Mesodermal cell (in vitro differentiated cells): ENCODE data around the gene GDI1.

ENCODE experiments used
- H3K27ac ChIP-seq: 2 replicates; pipeline ENCODE4 v1.7.0; 2013; ENCODE audit warnings: mild to moderate bottlenecking, low read depth, low read length, moderate library complexity; ENCODE audit not compliant: severe bottlenecking
- H3K36me3 ChIP-seq: 2 replicates; pipeline ENCODE4 v1.7.1; 2013; ENCODE audit warnings: mild to moderate bottlenecking, low read length, moderate library complexity; ENCODE audit not compliant: control insufficient read depth, insufficient read depth
- H3K4me1 ChIP-seq: one replicate; pipeline ENCODE4 v1.7.1; 2013; ENCODE audit warnings: mild to moderate bottlenecking, low read length; ENCODE audit not compliant: insufficient read depth, control insufficient read depth, poor library complexity, severe bottlenecking
- H3K4me3 ChIP-seq: 2 replicates; pipeline ENCODE4 v1.7.0; 2013; ENCODE audit warnings: low read length, control low read depth, mild to moderate bottlenecking; ENCODE audit not compliant: insufficient read depth, poor library complexity, severe bottlenecking; ENCODE audit errors: extremely low read depth
- H3K9me3 ChIP-seq: 2 replicates; pipeline ENCODE4 v1.7.1; 2013; ENCODE audit warnings: mild to moderate bottlenecking, low read length, moderate library complexity; ENCODE audit not compliant: control insufficient read depth
- WGBS, 2 experiments: methylation state at CpG; one replicate each; pipeline ENCODE4 v1.1.5; 2013; ENCODE audit warnings: missing lambda C conversion rate in 2 of 2; ENCODE audit not compliant: insufficient coverage in 2 of 2; 5-methylcytosine and 5-hydroxymethylcytosine counted together

Gene GDI1

DNA sequence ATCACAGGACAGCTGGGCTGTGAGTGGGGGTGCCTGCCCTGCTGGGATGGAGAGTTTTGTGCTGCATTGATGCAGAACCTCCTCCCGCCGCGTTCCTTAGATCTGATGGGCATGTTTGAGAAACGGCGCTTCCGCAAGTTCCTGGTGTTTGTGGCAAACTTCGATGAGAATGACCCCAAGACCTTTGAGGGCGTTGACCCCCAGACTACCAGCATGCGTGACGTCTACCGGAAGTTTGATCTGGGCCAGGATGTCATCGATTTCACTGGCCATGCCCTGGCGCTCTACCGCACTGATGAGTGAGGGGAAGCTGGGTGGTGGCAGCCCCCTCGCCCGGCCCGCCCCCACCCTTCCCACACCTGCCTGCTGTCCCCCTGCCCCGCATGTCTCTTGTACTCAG, 2.9 kb downstream of the GDI1 start:
- H3K36me3 ChIP-seq, result peaks cover 43% of the 10 kb centered on the region
- WGBS, 2 experiments, result 97% methylated on average over 6 of the region's 18 CpGs; no CpG with 5 or more reads in 1 of the 2 experiments
- H3K4me3 ChIP-seq, result no peak overlapping the region
- H3K27ac ChIP-seq, result no peak overlapping the region
- H3K9me3 ChIP-seq, result no peaks in the 10 kb centered on the region
- peaks cover 7% of the 10 kb centered on the region for H3K4me1 ChIP-seq

DNA sequence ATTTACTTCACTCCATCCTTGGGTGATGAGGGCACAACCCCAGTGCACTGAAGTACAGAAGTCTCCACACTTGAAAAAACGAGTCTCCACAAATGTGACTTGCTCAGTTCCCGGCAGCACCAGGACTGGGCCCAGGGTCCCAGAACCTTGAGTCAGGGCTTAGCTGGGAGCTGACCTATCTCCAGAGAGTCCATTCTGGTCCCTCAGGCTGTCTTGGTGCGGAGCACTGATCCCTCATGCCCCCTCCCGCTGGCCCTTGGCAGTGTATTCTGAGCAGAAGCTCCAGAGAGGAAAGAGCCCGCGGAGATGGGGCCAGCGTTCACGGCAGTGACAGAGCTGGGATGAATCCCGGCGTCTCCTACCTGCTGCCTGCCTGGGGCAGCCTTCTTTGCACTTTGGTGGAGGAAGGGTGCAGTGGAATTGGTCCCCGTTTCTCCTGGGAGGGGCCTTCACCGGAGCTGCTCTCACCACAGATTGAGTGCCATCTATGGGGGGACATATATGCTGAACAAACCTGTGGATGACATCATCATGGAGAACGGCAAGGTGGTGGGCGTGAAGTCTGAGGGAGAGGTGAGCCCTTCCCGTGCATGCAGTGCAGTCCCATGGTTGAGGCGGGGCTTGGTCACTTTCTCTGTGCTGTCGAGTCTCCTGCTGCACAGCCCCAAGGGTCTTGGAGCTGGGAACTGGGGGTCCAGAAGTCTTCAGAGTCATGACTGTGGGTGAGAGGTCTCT, 3.8 kb downstream of the GDI1 start:
- Histone ChIP-seq H3K4me1 (peaks cover 7% of the 10 kb centered on the region), H3K27ac (no peak overlapping the region), H3K9me3 (no peaks in the 10 kb centered on the region), H3K4me3 (no peak overlapping the region), H3K36me3 (peaks cover 44% of the 10 kb centered on the region)
- WGBS, 2 experiments, result 95 to 96% methylated on average over 4 to 8 of the region's 17 CpGs

DNA sequence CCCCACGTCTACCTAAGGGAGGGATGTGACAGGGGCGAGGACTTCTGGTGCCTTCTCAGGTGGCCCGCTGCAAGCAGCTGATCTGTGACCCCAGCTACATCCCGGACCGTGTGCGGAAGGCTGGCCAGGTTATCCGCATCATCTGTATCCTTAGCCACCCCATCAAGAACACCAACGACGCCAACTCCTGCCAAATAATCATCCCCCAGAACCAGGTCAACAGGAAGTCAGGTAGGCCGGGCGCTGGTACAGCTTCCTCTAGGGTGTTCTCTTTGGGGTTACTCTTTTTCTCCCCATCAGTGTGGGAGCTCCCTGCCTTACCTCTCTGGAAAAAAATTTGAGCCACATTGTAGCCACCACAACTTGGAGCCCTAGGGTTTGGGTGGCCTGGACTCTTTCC, 4.6 kb downstream of the GDI1 start:
- WGBS, 2 experiments, result 93 to 100% methylated on average over 5 of the region's 11 CpGs
- Histone ChIP-seq H3K27ac (no peak overlapping the region), H3K4me3 (no peak overlapping the region), H3K36me3 (peaks cover 48% of the 10 kb centered on the region), H3K4me1 (peaks cover 7% of the 10 kb centered on the region), H3K9me3 (no peaks in the 10 kb centered on the region)

DNA sequence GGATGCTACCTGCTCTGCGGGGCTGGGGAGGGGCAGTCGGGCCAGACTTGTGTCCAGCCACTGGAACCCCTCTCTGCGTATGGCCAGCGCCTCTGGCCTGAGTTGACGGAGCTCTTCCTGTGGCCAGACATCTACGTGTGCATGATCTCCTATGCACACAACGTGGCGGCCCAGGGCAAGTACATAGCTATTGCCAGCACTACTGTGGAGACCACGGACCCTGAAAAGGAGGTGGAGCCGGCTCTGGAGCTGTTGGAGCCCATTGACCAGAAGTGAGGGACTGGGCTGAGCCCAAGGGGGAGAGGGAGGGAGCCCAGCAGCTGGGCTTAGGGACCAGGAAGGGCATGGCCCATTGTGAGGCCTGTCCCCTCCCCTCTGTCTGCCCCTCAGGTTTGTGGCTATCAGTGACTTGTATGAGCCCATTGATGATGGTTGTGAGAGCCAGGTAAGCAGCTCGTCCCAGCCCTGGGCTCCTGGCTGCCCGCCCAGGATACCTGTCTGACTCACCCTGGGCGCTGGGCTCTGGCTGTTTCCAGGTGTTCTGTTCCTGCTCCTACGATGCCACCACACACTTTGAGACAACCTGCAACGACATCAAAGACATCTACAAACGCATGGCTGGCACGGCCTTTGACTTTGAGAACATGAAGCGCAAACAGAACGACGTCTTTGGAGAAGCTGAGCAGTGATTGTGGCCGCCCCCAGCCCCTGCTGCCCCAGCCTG, 5.2 kb downstream of the GDI1 start:
- no peaks in the 10 kb centered on the region for H3K9me3 ChIP-seq
- H3K27ac ChIP-seq, result no peak overlapping the region
- H3K4me3 ChIP-seq, result no peak overlapping the region
- H3K4me1 ChIP-seq, result peaks cover 7% of the 10 kb centered on the region
- 98 to 100% methylated on average over 9 to 19 of the region's 21 CpGs for WGBS, 2 experiments
- peaks cover 51% of the 10 kb centered on the region for H3K36me3 ChIP-seq

DNA sequence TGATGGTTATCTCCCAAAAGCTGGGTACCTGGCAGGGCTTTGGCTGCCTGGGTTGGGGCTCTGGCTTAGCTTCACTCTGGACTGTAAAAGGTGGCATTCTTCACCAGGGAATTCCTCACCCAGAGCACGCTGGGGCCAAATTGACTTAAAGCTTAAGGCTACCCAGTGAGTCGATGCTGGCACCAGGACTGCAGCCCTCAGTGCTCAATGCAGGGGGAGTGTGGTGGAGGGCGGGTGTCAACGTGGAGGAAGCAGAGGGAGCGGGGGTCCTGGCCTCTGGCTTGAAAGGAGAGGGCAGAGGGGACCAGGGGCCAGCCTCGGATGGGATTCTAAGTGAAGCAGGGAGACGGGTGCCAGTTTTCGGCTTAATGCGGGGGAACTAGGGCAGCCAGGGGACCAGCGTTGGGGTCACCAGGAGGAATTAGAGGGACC, 6.5 kb downstream of the GDI1 start:
- H3K4me1 ChIP-seq, result peaks cover 5% of the 10 kb centered on the region
- H3K36me3 ChIP-seq, result peaks cover 54% of the 10 kb centered on the region
- H3K4me3 ChIP-seq, result peak overlapping the region; percentile 22
- no peaks in the 10 kb centered on the region for H3K9me3 ChIP-seq
- H3K27ac ChIP-seq, result peak overlapping the region; percentile 67
- 14% methylated on average over 6 of the region's 10 CpGs; no CpG with 5 or more reads in 1 of the 2 experiments for WGBS, 2 experiments

DNA sequence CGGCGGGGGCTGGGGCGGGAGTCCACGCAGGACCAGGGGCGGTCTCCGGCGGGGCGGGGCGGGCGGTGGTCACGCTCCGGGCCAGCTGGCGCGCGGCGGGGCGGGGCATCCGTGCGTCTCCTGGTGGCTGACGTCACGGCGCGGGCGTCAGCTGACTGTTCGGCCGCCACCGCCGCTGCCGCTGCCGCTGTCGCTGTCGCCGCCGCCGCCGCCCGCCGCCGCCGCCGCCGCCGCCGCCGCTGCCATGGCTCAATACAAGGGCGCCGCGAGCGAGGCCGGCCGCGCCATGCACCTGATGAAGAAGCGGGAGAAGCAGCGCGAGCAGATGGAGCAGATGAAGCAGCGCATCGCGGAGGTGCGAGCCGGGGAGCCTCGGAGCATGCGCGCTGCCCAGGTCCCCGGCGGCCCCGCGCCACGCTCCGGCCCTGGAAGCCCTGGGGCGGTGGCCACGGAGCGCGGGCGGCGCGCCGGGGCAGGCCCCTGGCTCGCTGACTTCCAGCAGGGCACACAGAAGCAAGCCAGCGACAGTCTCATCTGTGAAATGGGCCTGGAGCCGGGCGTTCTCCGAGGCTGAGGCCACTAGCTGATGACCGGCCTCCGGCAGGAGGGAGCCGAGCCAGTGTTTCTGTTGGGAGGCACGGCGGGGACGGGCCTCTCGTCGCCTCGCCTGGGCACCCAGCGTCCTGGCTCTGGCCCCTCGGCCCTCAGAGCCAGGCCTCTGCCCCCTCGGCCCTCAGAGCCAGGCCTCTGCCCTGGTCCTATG, 7.2 kb downstream of the GDI1 start, which contains the start of gene FAM50A:
Gene FAM50A (plus strand): TSS at position 150 of the 763 bp plus-strand sequence. CDS start 95 bp downstream, at position 245.
- H3K4me3 ChIP-seq, result peak within 1 kb of the TSS; percentile 52
- no peaks in the 10 kb centered on the region for H3K4me1 ChIP-seq
- peak within 1 kb of the TSS; percentile 67 for H3K27ac ChIP-seq
- H3K36me3 ChIP-seq, result peaks cover 53% of the 10 kb centered on the region
- 3 to 4% methylated on average over 40 to 41 of the region's 94 CpGs for WGBS, 2 experiments
- H3K9me3 ChIP-seq, result no peaks in the 10 kb centered on the region

DNA sequence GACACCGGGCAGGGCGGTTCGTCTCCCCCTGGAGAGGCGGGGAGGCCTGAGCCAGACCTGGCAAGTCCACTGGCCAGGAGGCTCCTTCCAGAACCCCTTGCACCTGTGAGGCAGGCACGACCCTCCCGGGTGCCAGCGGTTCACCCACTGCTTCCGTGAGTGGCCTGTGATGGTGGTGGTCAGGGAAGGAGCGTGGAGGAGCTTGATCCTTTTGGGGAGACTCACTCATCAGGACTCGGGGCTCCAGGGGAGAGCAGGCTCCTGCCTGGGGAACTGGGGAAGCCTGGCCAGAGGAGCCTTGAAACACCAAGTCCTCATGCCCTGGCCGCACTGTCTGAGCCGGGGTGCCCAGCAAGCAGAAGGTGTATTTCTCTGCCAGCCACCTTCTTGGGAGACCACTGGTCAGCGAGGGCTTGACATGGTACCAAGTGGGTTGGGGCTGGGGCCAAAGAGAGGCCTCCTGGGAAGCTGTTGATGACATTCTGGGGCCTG, 7.8 kb downstream of the GDI1 start:
- Histone ChIP-seq H3K4me3 (peak overlapping the region; percentile 52), H3K9me3 (no peaks in the 10 kb centered on the region), H3K27ac (no peak overlapping the region), H3K4me1 (no peaks in the 10 kb centered on the region), H3K36me3 (peaks cover 57% of the 10 kb centered on the region)
- 88 to 97% methylated on average over 4 to 6 of the region's 13 CpGs for WGBS, 2 experiments

DNA sequence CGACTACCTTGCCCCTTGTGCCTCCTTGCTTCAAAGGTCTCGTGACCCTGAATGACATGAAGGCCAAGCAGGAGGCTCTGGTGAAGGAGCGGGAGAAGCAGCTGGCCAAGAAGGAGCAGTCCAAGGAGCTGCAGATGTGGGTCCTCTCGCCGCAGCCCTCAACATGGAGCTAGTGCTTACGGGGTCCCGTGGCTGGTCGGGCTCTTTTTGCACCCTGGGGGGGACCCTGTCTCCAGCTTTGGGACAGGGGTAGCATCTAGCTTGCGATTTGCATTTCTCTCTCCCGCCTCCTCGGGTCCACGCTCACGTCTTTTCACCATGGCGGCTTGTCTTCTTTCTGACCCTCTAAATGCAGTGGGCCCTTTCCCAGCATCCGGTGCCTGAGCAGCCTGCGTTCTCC, 8.8 kb downstream of the GDI1 start:
- H3K27ac ChIP-seq, result no peak overlapping the region
- no peaks in the 10 kb centered on the region for H3K9me3 ChIP-seq
- H3K36me3 ChIP-seq, result peaks cover 53% of the 10 kb centered on the region
- no peaks in the 10 kb centered on the region for H3K4me1 ChIP-seq
- no peak overlapping the region for H3K4me3 ChIP-seq
- WGBS, 2 experiments, result 92 to 94% methylated on average over 11 to 13 of the region's 16 CpGs

DNA sequence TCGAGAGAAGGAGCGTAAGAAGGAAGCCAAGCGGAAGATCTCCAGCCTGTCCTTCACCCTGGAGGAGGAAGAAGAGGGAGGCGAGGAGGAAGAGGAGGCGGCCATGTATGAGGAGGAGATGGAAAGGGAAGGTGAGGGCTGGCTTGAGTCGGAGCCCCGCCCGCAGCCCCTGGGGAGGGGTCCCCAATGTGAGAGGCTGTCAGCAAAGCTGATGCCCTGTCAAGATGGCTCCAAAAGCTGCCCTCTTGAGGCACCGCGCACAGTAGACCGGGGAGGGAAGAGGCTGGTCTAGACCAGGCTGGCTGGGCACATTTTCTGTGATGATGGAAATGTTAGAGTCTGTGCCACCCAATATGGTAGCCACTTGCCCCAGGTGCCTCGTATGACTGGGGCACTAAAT, 9.5 kb downstream of the GDI1 start:
- Histone ChIP-seq H3K4me3 (no peak overlapping the region), H3K9me3 (no peaks in the 10 kb centered on the region), H3K27ac (no peak overlapping the region), H3K4me1 (no peaks in the 10 kb centered on the region), H3K36me3 (peaks cover 55% of the 10 kb centered on the region)
- WGBS, 2 experiments, result 94 to 100% methylated on average over 3 to 4 of the region's 12 CpGs

DNA sequence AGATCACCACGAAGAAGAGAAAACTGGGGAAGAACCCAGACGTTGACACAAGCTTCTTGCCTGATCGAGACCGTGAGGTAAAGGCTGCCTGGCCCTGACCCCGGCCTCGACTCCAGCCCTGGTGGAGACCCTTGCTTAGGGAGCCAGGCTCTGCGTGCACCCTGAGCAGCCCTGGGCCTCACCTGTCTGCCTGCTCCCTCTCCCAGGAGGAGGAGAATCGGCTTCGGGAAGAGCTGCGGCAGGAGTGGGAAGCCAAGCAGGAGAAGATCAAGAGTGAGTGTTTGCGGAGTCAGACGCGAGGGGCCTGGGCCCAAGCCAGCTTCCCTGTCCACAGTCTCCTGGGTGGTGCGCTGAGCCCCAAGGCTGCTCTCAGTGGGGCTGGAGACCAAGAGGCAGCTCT, 11.5 kb downstream of the GDI1 start:
- H3K4me1 ChIP-seq, result no peaks in the 10 kb centered on the region
- H3K36me3 ChIP-seq, result peaks cover 53% of the 10 kb centered on the region
- no peaks in the 10 kb centered on the region for H3K9me3 ChIP-seq
- no peak overlapping the region for H3K27ac ChIP-seq
- no peak overlapping the region for H3K4me3 ChIP-seq
- 96% methylated on average over 7 to 8 of the region's 14 CpGs for WGBS, 2 experiments
